IPS-20b (cell line): ENCODE measurements around the gene PRR33.

Experiments used
- H3K27ac ChIP-seq: one replicate; pipeline ENCODE4 v1.5.1; 2013; ENCODE audit warnings: low read length
- H3K27me3 ChIP-seq: 2 replicates; pipeline ENCODE4 v1.6.1; 2013; ENCODE audit warnings: mild to moderate bottlenecking, low read length, inconsistent platforms; ENCODE audit not compliant: insufficient read depth
- H3K36me3 ChIP-seq: 2 replicates; pipeline ENCODE4 v1.6.1; 2013; ENCODE audit warnings: low read depth, mild to moderate bottlenecking, inconsistent platforms, low read length, moderate library complexity; ENCODE audit not compliant: insufficient read depth
- H3K4me1 ChIP-seq: 2 replicates; pipeline ENCODE4 v1.6.1; 2013; ENCODE audit warnings: mild to moderate bottlenecking, control low read depth, inconsistent platforms, low read length, moderate library complexity; ENCODE audit not compliant: insufficient read depth
- H3K4me3 ChIP-seq: 2 replicates; pipeline ENCODE4 v1.5.1; 2013; ENCODE audit warnings: mild to moderate bottlenecking, low read length, inconsistent platforms
- H3K9ac ChIP-seq: 2 replicates; pipeline ENCODE4 v1.6.1; 2013; ENCODE audit warnings: low read depth, mild to moderate bottlenecking, inconsistent platforms, low read length, moderate library complexity
- H3K9me3 ChIP-seq: 2 replicates; pipeline ENCODE4 v1.6.1; 2013; ENCODE audit warnings: mild to moderate bottlenecking, low read depth, low read length, inconsistent platforms; ENCODE audit not compliant: insufficient read depth

PRR33 gene

GRCh38 chr11:1933416-1934334 lies 42.0 kb upstream of the PRR33 start:
- H3K9ac ChIP-seq: no peak overlapping the region
- no peaks in the 10 kb centered on the region for H3K4me1 ChIP-seq
- no peak overlapping the region for H3K4me3 ChIP-seq
- no peak overlapping the region for H3K27ac ChIP-seq
- H3K9me3 ChIP-seq: no peaks in the 10 kb centered on the region
- H3K36me3 ChIP-seq: no peaks in the 10 kb centered on the region
- no peaks in the 10 kb centered on the region for H3K27me3 ChIP-seq

GRCh38 chr11:1932681-1933080 lies 41.0 kb upstream of the PRR33 start:
- Histone ChIP-seq H3K27me3 (no peaks in the 10 kb centered on the region), H3K9me3 (no peaks in the 10 kb centered on the region), H3K9ac (no peak overlapping the region), H3K27ac (no peak overlapping the region), H3K36me3 (no peaks in the 10 kb centered on the region), H3K4me3 (no peak overlapping the region), H3K4me1 (no peaks in the 10 kb centered on the region)

GRCh38 chr11:1932105-1932480 lies 40.4 kb upstream of the PRR33 start:
- H3K27me3 ChIP-seq: no peaks in the 10 kb centered on the region
- no peaks in the 10 kb centered on the region for H3K36me3 ChIP-seq
- no peak overlapping the region for H3K27ac ChIP-seq
- no peak overlapping the region for H3K4me3 ChIP-seq
- H3K4me1 ChIP-seq: no peaks in the 10 kb centered on the region
- no peak overlapping the region for H3K9ac ChIP-seq
- no peaks in the 10 kb centered on the region for H3K9me3 ChIP-seq

GRCh38 chr11:1931341-1932104 lies 39.8 kb upstream of the PRR33 start:
- H3K27ac ChIP-seq: no peak overlapping the region
- H3K4me1 ChIP-seq: no peaks in the 10 kb centered on the region
- no peaks in the 10 kb centered on the region for H3K27me3 ChIP-seq
- H3K36me3 ChIP-seq: no peaks in the 10 kb centered on the region
- H3K9ac ChIP-seq: no peak overlapping the region
- H3K4me3 ChIP-seq: no peak overlapping the region
- no peaks in the 10 kb centered on the region for H3K9me3 ChIP-seq

DNA sequence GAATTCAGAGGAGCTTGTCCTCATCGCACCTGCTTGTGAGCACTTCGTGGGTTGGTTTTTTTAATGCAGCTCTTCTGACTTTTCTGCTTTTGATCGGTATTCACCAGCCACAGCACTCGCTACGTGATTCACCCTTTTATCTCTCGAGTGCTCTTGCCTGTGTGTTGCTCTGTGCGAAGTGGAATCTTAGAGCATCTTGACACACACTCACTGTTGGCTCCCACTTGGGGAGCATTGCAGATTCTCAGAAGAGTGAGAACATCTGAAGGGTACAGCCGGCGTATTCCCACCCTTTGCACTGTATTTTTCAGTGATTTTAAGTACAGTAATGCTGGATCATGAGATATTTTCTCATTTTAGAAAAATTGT lies 38.8 kb upstream of the PRR33 start:
- no peak overlapping the region for H3K27ac ChIP-seq
- no peaks in the 10 kb centered on the region for H3K36me3 ChIP-seq
- H3K4me1 ChIP-seq: no peaks in the 10 kb centered on the region
- no peak overlapping the region for H3K4me3 ChIP-seq
- no peaks in the 10 kb centered on the region for H3K27me3 ChIP-seq
- no peaks in the 10 kb centered on the region for H3K9me3 ChIP-seq
- H3K9ac ChIP-seq: no peak overlapping the region

- Histone ChIP-seq H3K4me1 (no peaks in the 10 kb centered on the region), H3K27me3 (no peaks in the 10 kb centered on the region), H3K27ac (no peak overlapping the region), H3K9me3 (no peaks in the 10 kb centered on the region), H3K4me3 (no peak overlapping the region), H3K9ac (no peak overlapping the region), H3K36me3 (no peaks in the 10 kb centered on the region)
Observed at GRCh38 chr11:1929621-1930461, 38.1 kb upstream of the PRR33 start.

- H3K9ac ChIP-seq: no peak overlapping the region
- H3K36me3 ChIP-seq: no peaks in the 10 kb centered on the region
- no peak overlapping the region for H3K27ac ChIP-seq
- no peaks in the 10 kb centered on the region for H3K4me1 ChIP-seq
- H3K4me3 ChIP-seq: no peak overlapping the region
- no peaks in the 10 kb centered on the region for H3K27me3 ChIP-seq
- no peaks in the 10 kb centered on the region for H3K9me3 ChIP-seq
Observed at GRCh38 chr11:1928891-1929541, 37.3 kb upstream of the PRR33 start.

GRCh38 chr11:1928470-1928890 lies 36.8 kb upstream of the PRR33 start:
- Histone ChIP-seq H3K36me3 (no peaks in the 10 kb centered on the region), H3K9ac (no peak overlapping the region), H3K9me3 (no peaks in the 10 kb centered on the region), H3K4me1 (no peaks in the 10 kb centered on the region), H3K4me3 (no peak overlapping the region), H3K27ac (no peak overlapping the region), H3K27me3 (no peaks in the 10 kb centered on the region)

DNA sequence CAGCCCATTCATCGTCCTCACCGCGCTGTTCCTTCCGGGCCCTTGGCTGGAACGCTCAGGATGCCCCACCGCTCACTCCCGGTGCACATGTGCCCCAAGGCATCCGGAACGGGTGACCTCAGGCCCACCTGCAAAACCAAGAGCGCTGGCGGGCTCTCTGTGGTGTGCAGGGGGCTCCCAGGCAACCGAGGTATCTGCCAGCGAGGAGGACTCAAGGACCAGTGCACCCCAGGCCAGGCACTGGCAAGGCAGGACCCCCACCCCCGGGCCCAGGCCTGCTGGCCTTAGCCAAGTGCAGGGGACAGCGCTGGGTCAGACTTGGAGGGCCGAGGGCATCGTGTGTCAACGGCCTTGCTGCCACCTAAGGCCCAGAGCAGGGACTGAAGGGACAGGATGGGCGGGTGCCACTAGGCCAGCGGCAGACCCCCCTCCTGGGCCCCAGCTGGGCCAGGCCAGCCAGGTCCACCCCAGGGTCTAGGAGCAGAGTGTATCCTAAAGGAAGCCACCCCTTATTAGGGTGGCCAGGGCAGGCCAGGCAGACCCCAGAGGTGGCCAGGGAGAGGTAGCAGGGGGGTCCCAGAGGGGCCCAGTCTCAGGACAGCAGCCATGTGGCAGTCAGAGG lies 36.3 kb upstream of the PRR33 start:
- H3K9ac ChIP-seq: no peak overlapping the region
- no peaks in the 10 kb centered on the region for H3K9me3 ChIP-seq
- H3K4me1 ChIP-seq: no peaks in the 10 kb centered on the region
- no peaks in the 10 kb centered on the region for H3K36me3 ChIP-seq
- H3K4me3 ChIP-seq: no peak overlapping the region
- no peak overlapping the region for H3K27ac ChIP-seq
- H3K27me3 ChIP-seq: no peaks in the 10 kb centered on the region

GRCh38 chr11:1927026-1927847 lies 35.5 kb upstream of the PRR33 start:
- Histone ChIP-seq H3K9ac (no peak overlapping the region), H3K27ac (no peak overlapping the region), H3K36me3 (no peaks in the 10 kb centered on the region), H3K27me3 (no peaks in the 10 kb centered on the region), H3K4me3 (no peak overlapping the region), H3K4me1 (no peaks in the 10 kb centered on the region), H3K9me3 (no peaks in the 10 kb centered on the region)
